Ishikawa (cell line): ENCODE data around the gene STPG1.

Experiments used
- CEBPB ChIP-seq: IDR thresholded peaks from 2 replicates; pipeline ENCODE4 v1.6.1; 2012
- CREB1 ChIP-seq: IDR thresholded peaks from 2 replicates; pipeline ENCODE4 v1.6.1; 2012; ENCODE audit warnings: low read depth
- EGR1 ChIP-seq: IDR thresholded peaks from 2 replicates; pipeline ENCODE4 v1.6.1; 2012
- EP300 ChIP-seq: IDR thresholded peaks from 2 replicates; pipeline ENCODE4 v1.6.1; 2012; ENCODE audit warnings: borderline replicate concordance
- FOXM1 ChIP-seq: IDR thresholded peaks from 2 replicates; pipeline ENCODE4 v1.6.1; 2012; ENCODE audit warnings: low read depth, borderline replicate concordance
- NFIC ChIP-seq: IDR thresholded peaks from 2 replicates; pipeline ENCODE4 v1.6.1; 2012
- RAD21 ChIP-seq: IDR thresholded peaks from 2 replicates; pipeline ENCODE4 v1.6.1; 2012; ENCODE audit warnings: low read depth
- TAF1 ChIP-seq: IDR thresholded peaks from 2 replicates; pipeline ENCODE4 v1.6.1; 2012; ENCODE audit warnings: low read depth, mild to moderate bottlenecking
- YY1 ChIP-seq: IDR thresholded peaks from 2 replicates; pipeline ENCODE4 v1.6.1; 2012; ENCODE audit warnings: low read depth
- TF ChIP-seq, protein P1 (sequence below): IDR thresholded peaks from 2 replicates; pipeline ENCODE4 v1.6.1; 2012
- TF ChIP-seq, protein P2 (sequence below): IDR thresholded peaks from 2 replicates; pipeline ENCODE4 v1.6.1; 2012; ENCODE audit warnings: low read depth, mild to moderate bottlenecking
- TF ChIP-seq, protein P3 (sequence below): IDR thresholded peaks from 2 replicates; pipeline ENCODE4 v1.6.1; 2012

DNA sequence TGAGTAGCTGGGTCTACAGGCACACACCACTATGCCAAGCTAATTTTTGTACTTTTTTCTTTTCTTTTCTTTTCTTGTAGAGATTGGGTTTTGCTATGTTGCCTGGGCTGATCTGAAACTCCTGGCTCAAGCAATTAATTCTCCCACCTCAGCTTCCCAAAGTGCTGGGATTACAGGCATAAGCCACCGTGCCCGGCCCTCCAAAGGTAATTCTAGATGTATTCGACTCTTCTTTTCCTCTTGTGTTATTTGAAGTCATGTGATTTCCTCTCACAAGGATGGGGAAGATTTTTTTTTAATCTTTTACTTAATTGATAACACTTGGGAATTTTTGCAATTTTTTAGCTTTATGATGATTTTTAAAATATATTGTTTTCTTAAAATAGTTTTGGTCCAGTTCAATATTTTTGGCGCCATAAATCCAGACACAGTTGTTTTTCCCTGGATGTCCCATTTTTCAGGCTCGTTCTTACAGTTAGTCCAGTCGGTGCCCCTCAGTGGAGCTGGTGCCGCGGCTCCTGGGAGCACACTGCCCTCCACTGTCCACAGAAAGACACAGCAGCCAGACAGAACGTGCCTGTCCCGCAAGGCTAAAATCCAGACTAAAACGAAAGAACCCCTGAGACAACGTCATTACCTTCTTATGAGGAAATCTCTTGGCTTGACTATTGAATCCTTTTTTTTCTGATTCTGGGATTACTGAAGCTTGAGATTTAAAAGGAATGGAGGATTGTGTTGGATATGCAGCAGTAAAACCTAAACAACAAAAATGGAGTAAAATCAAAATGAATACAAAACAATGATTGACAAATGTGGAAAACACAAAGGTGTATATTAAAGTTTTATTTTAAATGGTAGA lies 22.4 kb downstream of the STPG1 start:
- TF ChIP-seq, protein P1, sequence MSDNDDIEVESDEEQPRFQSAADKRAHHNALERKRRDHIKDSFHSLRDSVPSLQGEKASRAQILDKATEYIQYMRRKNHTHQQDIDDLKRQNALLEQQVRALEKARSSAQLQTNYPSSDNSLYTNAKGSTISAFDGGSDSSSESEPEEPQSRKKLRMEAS = no peak
- TF ChIP-seq EP300 (no peak), TAF1 (no peak), EGR1 (no peak), CEBPB (no peak), CREB1 (no peak), YY1 (no peak), RAD21 (peak; percentile 89), FOXM1 (no peak), NFIC (no peak)
- TF ChIP-seq, protein P2, sequence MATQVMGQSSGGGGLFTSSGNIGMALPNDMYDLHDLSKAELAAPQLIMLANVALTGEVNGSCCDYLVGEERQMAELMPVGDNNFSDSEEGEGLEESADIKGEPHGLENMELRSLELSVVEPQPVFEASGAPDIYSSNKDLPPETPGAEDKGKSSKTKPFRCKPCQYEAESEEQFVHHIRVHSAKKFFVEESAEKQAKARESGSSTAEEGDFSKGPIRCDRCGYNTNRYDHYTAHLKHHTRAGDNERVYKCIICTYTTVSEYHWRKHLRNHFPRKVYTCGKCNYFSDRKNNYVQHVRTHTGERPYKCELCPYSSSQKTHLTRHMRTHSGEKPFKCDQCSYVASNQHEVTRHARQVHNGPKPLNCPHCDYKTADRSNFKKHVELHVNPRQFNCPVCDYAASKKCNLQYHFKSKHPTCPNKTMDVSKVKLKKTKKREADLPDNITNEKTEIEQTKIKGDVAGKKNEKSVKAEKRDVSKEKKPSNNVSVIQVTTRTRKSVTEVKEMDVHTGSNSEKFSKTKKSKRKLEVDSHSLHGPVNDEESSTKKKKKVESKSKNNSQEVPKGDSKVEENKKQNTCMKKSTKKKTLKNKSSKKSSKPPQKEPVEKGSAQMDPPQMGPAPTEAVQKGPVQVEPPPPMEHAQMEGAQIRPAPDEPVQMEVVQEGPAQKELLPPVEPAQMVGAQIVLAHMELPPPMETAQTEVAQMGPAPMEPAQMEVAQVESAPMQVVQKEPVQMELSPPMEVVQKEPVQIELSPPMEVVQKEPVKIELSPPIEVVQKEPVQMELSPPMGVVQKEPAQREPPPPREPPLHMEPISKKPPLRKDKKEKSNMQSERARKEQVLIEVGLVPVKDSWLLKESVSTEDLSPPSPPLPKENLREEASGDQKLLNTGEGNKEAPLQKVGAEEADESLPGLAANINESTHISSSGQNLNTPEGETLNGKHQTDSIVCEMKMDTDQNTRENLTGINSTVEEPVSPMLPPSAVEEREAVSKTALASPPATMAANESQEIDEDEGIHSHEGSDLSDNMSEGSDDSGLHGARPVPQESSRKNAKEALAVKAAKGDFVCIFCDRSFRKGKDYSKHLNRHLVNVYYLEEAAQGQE = no peak
- TF ChIP-seq, protein P3, sequence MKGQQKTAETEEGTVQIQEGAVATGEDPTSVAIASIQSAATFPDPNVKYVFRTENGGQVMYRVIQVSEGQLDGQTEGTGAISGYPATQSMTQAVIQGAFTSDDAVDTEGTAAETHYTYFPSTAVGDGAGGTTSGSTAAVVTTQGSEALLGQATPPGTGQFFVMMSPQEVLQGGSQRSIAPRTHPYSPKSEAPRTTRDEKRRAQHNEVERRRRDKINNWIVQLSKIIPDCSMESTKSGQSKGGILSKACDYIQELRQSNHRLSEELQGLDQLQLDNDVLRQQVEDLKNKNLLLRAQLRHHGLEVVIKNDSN = no peak
